ENCODE results near the gene C16orf92.

Gene C16orf92

DNA sequence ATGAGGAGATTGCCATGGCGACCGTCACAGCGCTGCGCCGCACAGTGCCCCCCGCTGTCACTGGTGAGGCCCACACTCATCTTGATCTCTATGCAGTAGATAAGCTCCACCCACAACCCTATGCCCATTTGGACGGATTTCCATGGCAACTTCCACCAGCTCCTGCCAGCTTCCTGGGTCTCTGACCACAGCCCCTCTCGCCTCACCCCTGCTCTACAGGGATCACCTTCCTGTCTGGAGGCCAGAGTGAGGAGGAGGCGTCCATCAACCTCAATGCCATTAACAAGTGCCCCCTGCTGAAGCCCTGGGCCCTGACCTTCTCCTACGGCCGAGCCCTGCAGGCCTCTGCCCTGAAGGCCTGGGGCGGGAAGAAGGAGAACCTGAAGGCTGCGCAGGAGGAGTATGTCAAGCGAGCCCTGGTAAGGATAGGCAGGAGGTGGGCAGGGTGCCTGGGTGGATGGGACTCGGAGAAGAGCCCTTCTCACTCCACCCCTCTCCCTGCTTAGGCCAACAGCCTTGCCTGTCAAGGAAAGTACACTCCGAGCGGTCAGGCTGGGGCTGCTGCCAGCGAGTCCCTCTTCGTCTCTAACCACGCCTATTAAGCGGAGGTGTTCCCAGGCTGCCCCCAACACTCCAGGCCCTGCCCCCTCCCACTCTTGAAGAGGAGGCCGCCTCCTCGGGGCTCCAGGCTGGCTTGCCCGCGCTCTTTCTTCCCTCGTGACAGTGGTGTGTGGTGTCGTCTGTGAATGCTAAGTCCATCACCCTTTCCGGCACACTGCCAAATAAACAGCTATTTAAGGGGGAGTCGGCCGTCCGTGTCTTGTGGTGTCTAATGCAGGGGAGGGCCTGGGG is 46.8 kb downstream of the C16orf92 start:
- peak overlapping the region; percentile 64 for H3K27ac Mint-ChIP-seq
- H3K36me3 Mint-ChIP-seq, result peaks cover 63% of the 10 kb centered on the region
- no peaks in the 10 kb centered on the region for H3K9me3 Mint-ChIP-seq
- CTCF ChIA-PET, result interaction anchor here (6.9 kb wide), 1 partner anchor 22 kb away, joined by 41 read pairs; the partner anchor contains the start of gene TBX6
- H3K27me3 Mint-ChIP-seq, result no peaks in the 10 kb centered on the region
- H3K4me3 Mint-ChIP-seq, result no peak overlapping the region
- no peak for DNase-seq
- H3K4me1 Mint-ChIP-seq, result peaks cover 46% of the 10 kb centered on the region

DNA sequence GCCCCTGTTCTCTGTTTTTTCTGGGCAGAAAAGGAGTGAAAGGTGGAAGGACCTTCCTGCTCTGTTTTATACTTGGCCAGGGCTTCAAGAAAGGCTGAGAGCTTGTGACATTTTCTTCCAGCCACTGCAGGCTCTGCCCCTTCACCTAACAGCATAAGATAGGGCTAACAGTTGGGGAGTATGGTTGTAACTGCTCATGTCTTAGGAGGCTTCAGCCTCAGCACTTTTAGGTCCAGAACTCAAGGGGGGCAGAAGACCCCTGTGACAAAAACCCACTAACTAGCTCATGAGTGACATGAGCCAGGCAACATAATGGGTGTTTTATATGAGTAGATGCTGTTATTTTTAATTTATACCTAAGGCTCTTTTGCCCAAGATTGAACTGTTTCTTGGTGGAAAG is 47.5 kb downstream of the C16orf92 start:
- H3K9me3 Mint-ChIP-seq, result no peaks in the 10 kb centered on the region
- CTCF ChIA-PET, result interaction anchor here (6.9 kb wide), 1 partner anchor 21 kb away, joined by 41 read pairs; the partner anchor contains the start of gene TBX6
- peaks cover 63% of the 10 kb centered on the region for H3K36me3 Mint-ChIP-seq
- no peak for DNase-seq
- H3K27ac Mint-ChIP-seq, result peak overlapping the region; percentile 64
- H3K4me3 Mint-ChIP-seq, result no peak overlapping the region
- H3K27me3 Mint-ChIP-seq, result no peaks in the 10 kb centered on the region
- H3K4me1 Mint-ChIP-seq, result peaks cover 50% of the 10 kb centered on the region
